OCI-LY7 (cell line): ENCODE data around the gene CDK15. TPM values are rescaled to one million over a fixed set of nuclear protein-coding genes. Genes with fewer than 3 reads are reported as not detected.

Experiments used
- BruUV-seq: library from RNA; stranded (reverse); fragments of 400-500 nt; replicated peaks from 2 replicates; lab custom pipeline; 2021; lab: Mats Ljungman, UMichigan
- CTCF ChIA-PET: fragments of 300-600 bp; sonication (Branson Sonifier 250); formaldehyde crosslinking; loops from one replicate; lab custom pipeline; 2022; ENCODE audit warnings: antibody characterized with exemption; ENCODE audit not compliant: unreplicated experiment; lab: Charles Lee
- POLR2A ChIA-PET: fragments of 300-600 bp; sonication (Branson Sonifier 250); formaldehyde crosslinking; loops from one replicate; lab custom pipeline; 2022; ENCODE audit warnings: antibody characterized with exemption; lab: Charles Lee
- DNase-seq: peaks from one replicate; pipeline ENCODE4 v3.0.0-alpha.2; 2015; ENCODE audit warnings: low spot score
- H2AFZ ChIP-seq: fragments of 200-600 bp; sonication (generic), shearing (Covaris generic); 2 replicates; pipeline ENCODE4 v1.6.1; 2014; ENCODE audit warnings: mild to moderate bottlenecking, antibody characterized with exemption, low read length, moderate library complexity
- H3K27ac ChIP-seq: fragments of 200-600 bp; sonication (generic); 2 replicates; pipeline ENCODE4 v1.5.1; 2014; ENCODE audit warnings: mixed run types, low read depth, mild to moderate bottlenecking, moderate library complexity, low read length, inconsistent platforms; ENCODE audit not compliant: poor library complexity, severe bottlenecking
- H3K36me3 ChIP-seq: fragments of 200-600 bp; sonication (generic); 2 replicates; pipeline ENCODE4 v1.6.1; 2014; ENCODE audit warnings: mild to moderate bottlenecking, antibody characterized with exemption, low read length, moderate library complexity, mixed read lengths; ENCODE audit not compliant: insufficient read depth
- H3K4me1 ChIP-seq: fragments of 200-600 bp; sonication (generic); 2 replicates; pipeline ENCODE4 v1.5.1; 2014; ENCODE audit warnings: mild to moderate bottlenecking, low read length; ENCODE audit not compliant: insufficient read depth, poor library complexity, severe bottlenecking
- H3K4me2 ChIP-seq: fragments of 200-600 bp; sonication (generic); 2 replicates; pipeline ENCODE4 v1.6.1; 2014; ENCODE audit warnings: mild to moderate bottlenecking, low read length
- H3K4me3 ChIP-seq: fragments of 200-600 bp; sonication (generic); 2 replicates; pipeline ENCODE4 v1.5.1; 2014; ENCODE audit warnings: mild to moderate bottlenecking, low read depth, low read length; ENCODE audit not compliant: poor library complexity, severe bottlenecking
- H3K79me2 ChIP-seq: fragments of 200-600 bp; sonication (generic); 2 replicates; pipeline ENCODE4 v1.6.1; 2016; ENCODE audit warnings: low read depth, mild to moderate bottlenecking, low read length, moderate library complexity, mixed read lengths; ENCODE audit not compliant: insufficient read depth
- H3K9me2 ChIP-seq: fragments of 200-600 bp; sonication (generic); 2 replicates; pipeline ENCODE4 v1.6.1; 2016; ENCODE audit warnings: mild to moderate bottlenecking, low read length, mixed read lengths; ENCODE audit not compliant: insufficient read depth
- H3K9me3 ChIP-seq: fragments of 200-600 bp; sonication (generic); 2 replicates; pipeline ENCODE4 v1.6.1; 2014; ENCODE audit warnings: mild to moderate bottlenecking, mixed run types, low read length, mixed read lengths
- H4K20me1 ChIP-seq: fragments of 200-600 bp; sonication (generic); 2 replicates; pipeline ENCODE4 v1.6.1; 2014; ENCODE audit warnings: mild to moderate bottlenecking, antibody characterized with exemption, low read length, moderate library complexity, mixed read lengths; ENCODE audit not compliant: insufficient read depth
- CTCF ChIP-seq: fragments of 200-600 bp; sonication (generic); conservative IDR thresholded peaks from 2 replicates; pipeline ENCODE4 v1.5.1; 2014; ENCODE audit warnings: mild to moderate bottlenecking, antibody characterized with exemption, low read length, moderate library complexity, mixed read lengths
- EZH2phosphoT487 ChIP-seq: fragments of 200-600 bp; sonication (generic); IDR thresholded peaks from 2 replicates; pipeline ENCODE4 v1.6.1; 2018; ENCODE audit warnings: low read depth, borderline replicate concordance, mild to moderate bottlenecking, mixed run types, antibody characterized with exemption, low read length, moderate library complexity, mixed read lengths
- intact Hi-C: fragments of 100-400 bp; cut with micrococcal nuclease; formaldehyde crosslinking; loops from one replicate; pipeline ENCODE4 v1.10.0; 2022; ENCODE audit not compliant: unreplicated experiment
- total RNA-seq, 2 experiments: library from RNA; depleted of rRNA in 1 of 2; stranded (reverse); fragments of >200 nt in 1 of 2; shearing (Covaris generic) in 1 of 2; gene quantifications; 2 replicates each; pipeline ENCODE4 v1.2.3, GENCODE V29; 2014 to 2022

Gene CDK15
- total RNA-seq, 2 experiments from 2014 or later, result not detected

DNA sequence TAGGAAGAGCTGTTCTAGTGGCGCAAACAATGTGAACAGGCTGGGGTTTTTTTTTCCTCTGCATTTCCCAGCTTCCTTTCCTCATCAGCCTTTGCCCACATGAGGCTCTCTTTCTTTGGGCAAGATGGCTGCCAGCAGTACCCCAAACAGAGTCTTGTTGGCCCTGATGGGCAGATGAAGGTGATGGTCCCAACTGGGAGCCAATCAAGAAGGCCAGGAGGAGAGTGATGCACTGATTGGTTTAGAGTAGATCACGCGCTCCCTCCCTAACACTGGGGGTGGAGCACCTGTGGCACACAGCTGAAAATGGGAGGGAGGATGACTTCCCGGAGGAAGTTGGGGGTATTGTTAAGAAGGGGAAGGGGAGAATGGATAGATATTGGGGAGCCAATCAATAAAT is 131.0 kb downstream of the CDK15 start:
- TF ChIP-seq CTCF, result no peak
- TF ChIP-seq EZH2phosphoT487, result no peak
- Histone ChIP-seq H3K4me3 (no peak overlapping the region), H3K36me3 (no peaks in the 10 kb centered on the region), H3K9me3 (no peaks in the 10 kb centered on the region), H3K4me2 (no peak overlapping the region), H3K79me2 (no peaks in the 10 kb centered on the region), H3K4me1 (no peaks in the 10 kb centered on the region), H4K20me1 (no peaks in the 10 kb centered on the region), H3K9me2 (no peaks in the 10 kb centered on the region), H2AFZ (no peak overlapping the region), H3K27ac (no peak overlapping the region)
- ChIA-PET POLR2A (no interaction called here), CTCF (no interaction called here)
- DNase-seq, result no peak
- intact Hi-C loops, result no loop called here
- no TSS peak for BruUV-seq

GRCh38 chr2:201938156-201938775 is 131.9 kb downstream of the CDK15 start:
- Histone ChIP-seq H3K79me2 (no peaks in the 10 kb centered on the region), H4K20me1 (no peaks in the 10 kb centered on the region), H3K9me3 (no peaks in the 10 kb centered on the region), H2AFZ (no peak overlapping the region), H3K9me2 (no peaks in the 10 kb centered on the region), H3K27ac (no peak overlapping the region), H3K36me3 (no peaks in the 10 kb centered on the region), H3K4me1 (no peaks in the 10 kb centered on the region), H3K4me3 (no peak overlapping the region), H3K4me2 (no peak overlapping the region)
- ChIA-PET POLR2A (interaction anchor here (0.6 kb wide), 1 partner anchor 39 kb away, joined by 3 read pairs; no protein-coding TSS in a partner anchor), CTCF (no interaction called here)
- BruUV-seq, result no TSS peak
- intact Hi-C loops, result no loop called here
- TF ChIP-seq EZH2phosphoT487, result no peak
- no peak for TF ChIP-seq CTCF
- no peak for DNase-seq

GRCh38 chr2:201938781-201939180 is 132.4 kb downstream of the CDK15 start:
- BruUV-seq, result no TSS peak
- Histone ChIP-seq H3K4me3 (no peak overlapping the region), H3K79me2 (no peaks in the 10 kb centered on the region), H3K9me2 (no peaks in the 10 kb centered on the region), H2AFZ (no peak overlapping the region), H3K4me1 (no peaks in the 10 kb centered on the region), H3K9me3 (no peaks in the 10 kb centered on the region), H3K36me3 (no peaks in the 10 kb centered on the region), H3K27ac (no peak overlapping the region), H3K4me2 (no peak overlapping the region), H4K20me1 (no peaks in the 10 kb centered on the region)
- ChIA-PET POLR2A (interaction anchor here (0.6 kb wide), 2 partner anchors 39 to 233 kb away, joined by 3 to 4 read pairs; no protein-coding TSS in a partner anchor), CTCF (no interaction called here)
- TF ChIP-seq EZH2phosphoT487, result no peak
- TF ChIP-seq CTCF, result no peak
- intact Hi-C loops, result no loop called here
- no peak for DNase-seq
